Activated T-cell treated with anti-CD3 and anti-CD28 coated beads, Interleukin-2, amount 50 U/mL, for 48 hours (primary cell): ENCODE measurements around the gene CORO1A.
"Not testable (repeated sequence)": the region's sequence is repeated elsewhere in the genome, so short reads cannot be mapped to it uniquely, and the experiment has no call there.

Source experiments
- DNase-seq, 2 experiments: peaks; one replicate each; pipeline ENCODE4 v3.0.0-alpha.2; 2020

The CORO1A gene

DNA sequence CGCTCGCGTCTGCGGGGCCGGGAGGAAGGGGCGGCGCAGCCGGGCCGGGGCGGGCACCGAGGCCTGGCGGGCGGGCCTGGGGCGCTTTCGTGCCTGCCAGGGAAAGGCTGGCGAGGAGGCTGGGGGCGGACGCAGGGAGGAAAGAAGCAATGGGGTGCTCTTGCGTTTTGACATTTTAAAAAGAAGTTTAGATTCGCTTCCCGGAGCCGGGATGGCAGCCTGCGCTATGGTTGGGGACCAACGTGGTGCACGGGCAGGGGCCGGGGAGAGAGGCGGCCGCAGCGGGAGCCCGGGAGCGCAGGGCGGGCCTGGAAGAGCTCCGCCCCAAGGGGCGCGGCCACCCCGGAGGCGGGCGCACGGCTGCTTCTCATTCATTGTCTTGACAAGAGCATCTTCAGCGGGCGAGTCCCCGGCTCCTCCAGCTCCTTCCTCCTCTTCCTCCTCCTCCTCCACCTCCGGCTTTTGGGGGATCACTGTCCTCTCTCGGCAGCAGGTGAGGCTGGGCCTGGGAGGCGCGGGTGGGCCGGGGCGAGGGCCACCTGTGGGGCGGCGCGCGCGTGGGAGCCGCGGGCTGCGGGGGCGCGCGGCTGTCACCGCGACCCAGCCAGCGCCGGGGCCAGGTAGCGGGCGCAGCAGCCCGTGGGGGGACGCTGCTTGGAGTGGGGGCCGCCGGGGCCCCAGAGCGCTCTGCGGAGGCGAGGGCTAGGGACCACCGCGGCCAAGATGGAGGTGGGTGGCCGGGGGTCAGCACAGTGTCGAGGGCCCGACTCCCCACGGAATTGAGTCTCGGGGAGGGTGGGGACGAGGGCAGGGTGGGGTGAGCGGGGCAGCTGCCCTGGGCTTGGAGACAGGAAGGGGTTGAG is at the start of gene CORO1A:
CORO1A (plus strand) TSS at position 370 of the 863 bp plus-strand sequence. CDS start 1,608 bp downstream, outside the sequence.
- DNase-seq: peak; percentile 90 to 94

DNA sequence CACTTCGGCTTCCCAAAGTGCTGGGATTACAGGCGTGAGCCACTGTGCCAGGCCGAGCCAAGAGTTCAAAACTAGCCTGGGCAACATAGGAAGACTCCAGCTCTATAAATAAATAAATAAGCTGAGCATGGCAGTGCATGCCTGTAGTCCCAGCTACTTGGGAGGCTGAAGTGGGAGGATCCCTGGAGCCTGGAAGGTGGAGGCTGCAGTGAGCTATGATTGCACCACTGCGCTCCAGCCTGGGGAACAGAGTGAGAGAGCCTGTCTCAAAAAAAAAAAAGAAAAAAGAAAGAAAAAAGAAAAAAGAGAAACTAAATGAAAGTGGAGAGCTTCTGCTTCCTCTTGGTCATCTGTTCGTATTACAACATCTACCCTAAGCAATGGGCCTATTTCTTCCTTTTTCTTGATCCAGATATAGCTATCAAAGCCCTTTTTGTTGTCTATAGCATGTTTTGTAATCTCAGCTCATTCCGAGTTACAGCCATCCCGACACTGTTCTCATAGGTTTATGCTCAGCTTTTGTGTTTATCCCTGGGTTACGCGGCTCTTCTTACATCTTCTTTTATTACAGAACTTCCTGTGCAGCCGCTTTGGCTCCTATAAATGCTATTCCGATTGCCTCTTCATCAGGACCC is 46.3 kb upstream of the CORO1A start:
- DNase-seq: no peak

DNA sequence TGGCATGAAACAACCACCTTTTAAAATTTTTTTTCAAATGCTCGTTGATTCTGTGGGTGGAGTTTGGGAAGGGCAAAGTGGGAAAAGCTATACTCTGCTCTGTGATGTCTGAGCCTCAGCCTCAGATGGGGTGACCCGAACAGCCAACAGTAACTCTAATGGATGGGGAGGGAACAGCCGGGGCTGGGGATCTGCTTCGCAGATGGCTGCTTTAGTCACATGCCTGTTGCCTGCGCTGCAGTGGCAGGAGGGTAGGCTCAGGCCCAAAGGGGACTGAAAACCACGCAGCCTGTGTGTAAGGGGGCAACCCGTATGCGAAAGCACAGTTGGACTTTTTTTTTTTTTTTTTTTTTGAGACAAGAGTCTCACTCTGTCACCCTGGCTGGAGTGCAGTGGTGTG is 45.5 kb upstream of the CORO1A start:
- no peak for DNase-seq

DNA sequence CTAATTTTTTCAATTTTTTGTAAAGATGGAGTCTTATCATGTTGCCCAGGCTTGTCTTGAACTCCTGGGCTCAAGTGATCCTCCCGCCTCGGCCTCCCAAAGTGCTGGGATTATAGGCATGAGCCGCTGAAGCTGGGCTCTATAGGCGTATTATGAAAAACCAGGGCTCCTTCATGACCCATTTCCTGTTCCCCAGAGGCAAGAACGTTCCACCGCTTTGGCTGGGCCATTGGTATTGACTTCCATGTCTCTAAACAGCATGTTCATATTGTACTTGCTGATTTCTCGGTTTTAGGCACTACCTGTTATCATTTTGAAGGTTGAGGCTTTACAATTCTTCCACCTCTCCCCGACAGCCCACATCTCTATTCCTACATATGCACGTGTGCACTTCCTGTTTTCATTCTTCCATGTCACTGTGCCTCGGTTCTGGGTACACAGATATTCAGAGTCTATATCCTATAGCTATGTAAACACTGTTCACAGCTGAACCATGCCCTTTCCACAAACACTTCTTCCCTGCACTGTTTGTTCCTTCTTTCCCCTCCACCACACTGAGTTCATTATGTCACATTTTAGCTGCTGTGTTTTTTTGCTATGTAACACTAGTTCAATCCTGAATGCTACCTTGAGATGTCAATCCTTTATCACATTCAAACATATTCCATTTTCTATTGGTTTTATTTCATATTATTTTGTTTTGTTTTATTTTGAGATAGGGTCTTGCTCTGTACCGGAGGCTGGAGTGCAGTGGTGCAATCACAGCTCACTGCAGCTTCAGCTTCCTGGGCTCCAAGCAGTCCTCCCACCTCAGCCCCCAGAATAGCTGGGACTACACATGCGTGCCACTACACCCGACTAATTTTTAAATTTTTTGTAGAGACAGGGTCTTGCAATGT is 43.6 kb upstream of the CORO1A start:
- no peak for DNase-seq

DNA sequence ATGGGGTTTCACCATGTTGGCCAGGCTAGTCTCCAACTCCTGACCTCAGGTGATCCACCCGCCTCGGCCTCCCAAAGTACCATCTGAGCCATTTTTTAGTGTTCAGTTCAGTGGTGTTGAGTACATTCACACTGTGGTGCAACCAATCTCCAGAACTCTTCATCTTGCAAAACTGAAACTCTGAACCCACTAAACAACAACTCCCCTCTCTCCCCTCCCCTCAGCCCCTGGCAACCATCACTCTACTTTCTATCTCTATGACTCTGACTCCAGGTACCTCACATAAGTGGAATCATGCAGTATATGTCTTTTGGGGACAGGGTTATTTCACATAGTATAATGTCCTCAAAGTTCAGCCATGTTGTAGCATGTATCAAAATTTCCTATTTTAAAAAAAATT is 41.7 kb upstream of the CORO1A start:
- DNase-seq: no peak

DNA sequence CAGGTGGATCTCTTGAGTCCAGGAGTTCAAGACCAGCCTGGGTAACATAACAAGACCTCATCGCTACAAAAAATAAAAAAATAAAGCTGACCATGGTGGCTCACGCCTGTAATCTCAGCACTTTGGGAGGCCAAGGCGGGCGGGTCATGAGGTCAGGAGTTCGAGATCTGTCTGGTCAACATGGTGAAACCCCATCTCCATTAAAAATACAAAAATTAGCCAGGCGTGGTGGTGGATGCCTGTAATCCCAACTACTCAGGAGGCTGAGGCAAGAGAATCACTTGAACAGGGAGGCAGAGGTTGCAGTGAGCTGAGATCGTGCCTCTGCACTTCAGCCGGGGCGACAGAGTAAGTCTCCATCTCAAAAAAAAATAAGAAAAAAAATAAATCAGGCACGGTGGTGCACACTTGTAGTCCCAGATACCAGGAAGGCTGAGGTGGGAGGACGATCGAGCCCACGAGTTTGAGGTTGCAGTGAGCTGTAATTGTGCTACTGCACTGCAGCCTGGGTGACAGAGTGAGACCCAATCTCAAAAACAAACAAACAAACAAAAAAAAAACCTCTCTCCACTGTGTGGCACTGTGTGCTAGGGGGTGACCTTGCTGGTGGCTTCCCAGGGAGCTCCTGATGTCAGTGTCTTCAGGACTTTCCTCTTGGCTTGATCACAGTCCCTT is 40.6 kb upstream of the CORO1A start:
- no peak for DNase-seq

DNA sequence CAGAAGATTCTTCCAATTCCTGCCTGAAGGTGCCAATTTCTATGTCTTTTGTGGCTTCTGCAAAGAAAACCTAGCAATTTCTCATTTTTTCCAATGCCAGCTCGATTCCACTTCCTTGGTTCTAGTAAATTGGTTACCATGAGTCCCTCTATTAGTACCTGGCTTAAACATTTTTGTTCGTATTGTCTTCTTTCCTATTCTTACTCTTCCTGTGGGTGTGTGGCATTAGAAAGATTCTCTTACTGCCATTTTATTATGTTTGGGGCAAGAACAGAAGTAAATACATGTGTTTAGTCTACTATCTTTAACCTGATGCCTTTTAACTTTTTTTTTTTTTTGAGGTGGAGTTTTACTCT is 40.1 kb upstream of the CORO1A start:
- no peak for DNase-seq

DNA sequence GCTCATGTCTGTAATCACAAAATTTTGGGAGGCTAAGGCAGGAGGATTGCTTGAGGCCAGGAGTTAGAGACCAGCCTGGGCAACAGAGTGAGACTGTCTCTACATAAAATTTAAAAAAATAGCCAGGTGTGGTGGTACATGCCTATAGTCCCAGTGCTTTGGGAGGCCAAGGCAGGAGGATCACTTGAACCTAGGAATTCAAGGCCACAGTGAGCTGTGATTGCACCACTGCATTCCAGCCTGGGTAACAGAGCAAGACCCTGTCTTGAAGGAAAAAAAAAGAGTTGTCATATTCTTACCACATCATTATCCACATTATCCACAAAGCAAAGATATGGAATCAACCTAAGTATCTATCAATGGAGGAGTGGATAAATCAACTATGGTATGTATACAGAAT is 39.4 kb upstream of the CORO1A start:
- DNase-seq: no peak

GRCh38 chr16:30144917-30145316 is 38.5 kb upstream of the CORO1A start:
- DNase-seq: no peak

DNA sequence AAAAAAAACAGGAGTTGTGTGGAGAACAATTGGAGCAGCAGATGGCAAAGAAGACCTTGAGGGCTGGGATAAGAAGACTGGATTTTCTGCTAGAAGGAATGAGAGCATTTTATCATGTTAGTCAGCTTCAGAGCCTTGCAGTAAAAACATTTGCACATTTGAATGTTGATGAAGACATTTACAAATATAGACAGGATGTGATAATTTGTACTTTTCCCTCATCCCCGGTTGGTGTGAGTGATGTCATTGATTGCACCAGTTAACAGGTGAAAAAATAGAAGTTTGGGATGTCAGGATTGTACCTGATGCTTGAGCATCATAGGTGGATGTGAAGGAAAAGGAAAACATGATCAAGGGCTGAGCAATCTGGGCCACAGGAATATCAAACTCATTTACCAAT is 37.7 kb upstream of the CORO1A start:
- no peak for DNase-seq

- no peak for DNase-seq
These were observed 35.4 kb upstream of the CORO1A start for GRCh38 chr16:30147843-30148510.

- DNase-seq: no peak
These were observed 34.0 kb upstream of the CORO1A start for GRCh38 chr16:30149250-30149930.

DNA sequence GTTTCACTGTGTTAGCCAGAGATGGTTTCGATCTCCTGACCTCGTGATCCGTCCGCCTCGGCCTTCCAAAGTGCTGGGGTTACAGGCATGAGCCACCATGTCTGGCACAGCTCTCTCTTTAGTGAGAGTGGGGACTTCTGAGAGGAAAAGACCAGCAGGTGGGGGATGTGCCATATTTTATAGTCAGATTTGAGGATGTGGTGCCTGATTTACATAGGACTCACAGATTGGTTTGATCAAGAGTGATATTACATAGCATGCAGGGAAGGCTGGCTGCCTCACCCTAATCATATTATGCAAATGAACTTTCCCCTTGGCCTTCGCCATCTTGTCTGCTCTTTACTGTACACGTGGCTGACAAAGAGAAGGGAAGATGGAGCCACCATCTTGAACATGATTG is 32.3 kb upstream of the CORO1A start:
- no peak for DNase-seq

GRCh38 chr16:30152517-30152916 is 30.9 kb upstream of the CORO1A start:
- DNase-seq: no peak

GRCh38 chr16:30155188-30155587 is 28.2 kb upstream of the CORO1A start:
- no peak for DNase-seq

DNA sequence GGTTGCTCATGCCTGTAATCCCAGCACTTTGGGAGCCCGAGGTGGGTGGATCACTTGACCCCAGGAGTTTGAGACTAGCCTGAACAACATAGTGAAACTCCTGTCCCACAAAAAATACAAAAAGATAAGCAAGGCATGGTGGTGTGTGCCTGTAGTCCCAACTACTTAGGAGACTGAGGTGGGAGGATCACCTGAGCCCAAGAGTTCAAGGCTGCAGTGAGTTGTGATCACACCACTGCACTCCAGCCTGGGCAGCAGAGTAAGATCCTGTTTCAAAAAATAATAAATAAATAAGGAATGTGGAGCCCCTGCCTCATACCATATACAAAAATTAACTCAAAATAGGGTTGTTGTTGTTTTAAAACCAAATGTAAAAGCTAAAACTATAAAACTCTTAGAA is 26.2 kb upstream of the CORO1A start:
- DNase-seq: no peak

GRCh38 chr16:30163538-30163937 is 19.9 kb upstream of the CORO1A start:
- no peak for DNase-seq

GRCh38 chr16:30166202-30166902 is 17.1 kb upstream of the CORO1A start:
- no peak for DNase-seq

DNA sequence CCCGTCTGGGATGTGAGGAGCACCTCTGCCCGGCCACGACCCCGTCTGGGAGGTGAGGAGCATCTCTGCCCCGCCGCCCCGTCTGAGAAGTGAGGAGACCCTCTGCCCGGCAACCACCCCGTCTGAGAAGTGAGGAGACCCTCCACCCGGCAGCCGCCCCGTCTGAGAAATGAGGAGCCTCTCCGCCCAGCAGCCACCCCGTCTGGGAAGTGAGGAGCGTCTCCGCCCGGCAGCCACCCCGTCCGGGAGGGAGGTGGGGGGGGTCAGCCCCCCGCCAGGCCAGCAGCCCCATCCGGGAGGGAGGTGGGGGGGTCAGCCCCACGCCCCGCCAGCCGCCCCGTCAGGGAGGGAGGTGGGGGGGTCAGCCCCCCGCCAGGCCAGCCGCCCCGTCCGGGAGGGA is 14.7 kb upstream of the CORO1A start:
- DNase-seq: not testable (repeated sequence)

DNA sequence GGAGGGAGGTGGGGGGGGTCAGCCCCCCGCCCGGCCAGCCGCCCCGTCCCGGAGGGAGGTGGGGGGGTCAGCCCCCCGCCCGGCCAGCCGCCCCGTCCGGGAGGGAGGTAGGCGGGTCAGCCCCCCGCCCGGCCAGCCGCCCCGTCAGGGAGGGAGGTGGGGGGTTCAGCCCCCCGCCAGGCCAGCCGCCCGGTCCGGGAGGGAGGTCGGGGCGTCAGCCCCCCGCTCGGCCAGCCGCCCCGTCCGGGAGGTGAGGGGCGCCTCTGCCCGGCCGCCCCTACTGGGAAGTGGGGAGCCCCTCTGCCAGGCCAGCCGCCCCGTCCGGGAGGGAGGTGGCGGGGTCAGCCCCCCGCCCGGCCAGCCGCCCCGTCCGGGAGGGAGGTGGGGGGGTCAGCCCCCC is 14.0 kb upstream of the CORO1A start:
- DNase-seq: not testable (repeated sequence)

DNA sequence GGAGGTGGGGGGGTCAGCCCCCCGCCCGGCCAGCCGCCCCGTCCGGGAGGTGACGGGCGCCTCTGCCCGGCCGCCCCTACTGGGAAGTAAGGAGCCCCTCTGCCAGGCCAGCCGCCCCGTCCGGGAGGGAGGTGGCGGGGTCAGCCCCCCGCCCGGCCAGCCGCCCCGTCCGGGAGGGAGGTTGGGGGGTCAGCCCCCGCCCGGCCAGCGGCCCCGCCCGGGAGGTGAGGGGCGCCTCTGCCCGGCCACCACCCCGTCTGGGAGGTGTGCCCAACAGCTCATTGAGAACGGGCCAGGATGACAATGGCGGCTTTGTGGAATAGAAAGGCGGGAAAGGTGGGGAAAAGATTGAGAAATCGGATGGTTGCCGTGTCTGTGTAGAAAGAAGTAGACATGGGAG is 13.3 kb upstream of the CORO1A start:
- DNase-seq: not testable (repeated sequence)
